GM18873 (cell line): ENCODE measurements around the gene ARRDC2.
"Not testable (repeated sequence)": the region's sequence is repeated elsewhere in the genome, so short reads cannot be mapped to it uniquely, and the experiment has no call there.

Experiments used
- ATAC-seq: cut with Tn5 transposase; IDR thresholded peaks from one replicate; pipeline ENCODE4 v1.9.1; 2021; ENCODE audit warnings: mild to moderate bottlenecking, moderate library complexity, moderate number of reproducible peaks; ENCODE audit not compliant: unreplicated experiment, low FRiP score

ARRDC2 gene

DNA sequence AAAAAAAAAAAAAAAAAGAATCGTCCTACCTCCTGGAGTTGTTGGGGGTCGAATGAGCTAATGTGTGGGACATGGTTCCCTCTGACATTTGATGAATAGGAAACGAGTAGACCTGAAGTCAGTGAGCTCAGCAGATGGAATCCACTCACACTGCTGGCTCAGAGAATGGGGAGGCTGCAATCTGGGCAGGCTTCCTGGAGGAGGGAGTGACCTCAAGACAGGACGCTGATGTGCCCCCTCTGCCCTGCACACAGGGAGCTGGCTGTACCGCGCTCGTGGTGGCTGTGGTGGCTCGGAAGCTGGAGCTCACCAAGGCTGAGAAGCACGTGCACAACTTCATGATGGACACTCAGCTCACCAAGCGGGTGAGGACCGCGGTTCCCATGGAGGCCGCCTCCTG, 19.8 kb upstream of the ARRDC2 start:
- ATAC-seq, result no peak

DNA sequence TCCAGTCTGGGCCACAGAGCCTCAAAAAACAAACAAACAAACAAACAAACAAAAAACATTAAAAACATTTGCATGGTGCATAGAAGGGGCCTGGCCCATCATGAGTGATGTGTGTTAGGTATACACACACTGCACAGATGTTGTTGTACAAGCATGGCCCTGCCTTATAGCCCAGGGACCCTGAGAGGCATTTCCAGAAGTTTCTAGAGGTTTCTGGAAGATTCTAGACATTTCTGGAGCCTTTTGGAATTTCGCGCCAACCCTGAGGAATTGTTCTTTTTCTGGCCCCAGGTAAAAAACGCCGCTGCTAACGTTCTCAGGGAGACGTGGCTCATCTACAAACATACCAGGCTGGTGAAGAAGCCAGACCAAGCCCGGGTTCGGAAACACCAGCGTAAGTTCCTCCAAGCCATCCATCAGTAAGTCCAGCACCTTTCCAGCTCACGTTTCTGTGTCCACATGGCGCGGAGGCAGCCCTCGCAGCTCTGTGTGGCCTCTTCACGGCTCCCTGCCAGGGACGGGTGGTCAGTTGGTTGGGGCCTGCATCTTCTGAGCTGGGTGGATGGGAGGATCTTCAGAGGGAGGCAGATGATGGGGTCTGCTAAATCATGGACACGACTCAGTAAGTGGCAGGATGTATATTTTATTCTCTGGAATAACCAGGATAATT, 18.4 kb upstream of the ARRDC2 start:
- ATAC-seq, result no peak

DNA sequence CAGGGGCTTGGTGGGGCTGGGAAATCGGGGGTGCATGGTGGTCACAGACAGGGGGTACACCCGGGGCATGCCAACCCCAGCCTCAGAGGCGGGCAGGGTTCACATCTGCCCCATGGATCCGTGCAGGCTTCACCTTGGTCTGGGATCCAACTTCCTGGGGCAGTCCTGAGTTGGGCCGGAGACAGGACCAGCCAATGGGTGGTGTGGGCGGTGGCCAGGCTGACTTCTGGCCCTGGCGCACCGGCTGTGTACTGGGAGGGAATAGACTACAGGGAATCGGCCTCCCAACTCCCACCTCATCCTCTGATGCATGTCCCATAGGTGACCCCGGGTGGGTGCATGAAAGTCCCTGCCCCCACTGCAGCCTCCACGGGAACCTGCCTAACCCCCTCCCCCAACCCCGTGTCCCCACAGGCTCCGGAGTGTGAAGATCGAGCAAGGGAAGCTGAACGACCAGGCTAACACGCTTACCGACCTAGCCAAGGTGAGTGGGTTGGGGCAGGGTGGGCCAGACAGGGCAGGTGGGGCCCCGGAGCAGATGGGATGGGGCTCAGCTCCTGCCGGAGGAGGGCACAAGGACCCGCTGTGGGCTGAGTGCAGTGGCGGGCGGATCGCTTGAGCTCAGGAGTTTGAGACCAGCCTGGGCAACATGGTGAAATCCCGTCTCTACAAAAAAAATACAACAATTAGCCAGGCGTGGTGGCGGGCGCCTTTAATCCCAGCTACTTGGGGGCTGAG, 14.7 kb upstream of the ARRDC2 start:
- no peak for ATAC-seq

- ATAC-seq, result no peak
These were observed 11.1 kb upstream of the ARRDC2 start for GRCh38 chr19:17996826-17997316.

- no peak for ATAC-seq
These were observed 9.8 kb upstream of the ARRDC2 start for GRCh38 chr19:17997969-17998826.

DNA sequence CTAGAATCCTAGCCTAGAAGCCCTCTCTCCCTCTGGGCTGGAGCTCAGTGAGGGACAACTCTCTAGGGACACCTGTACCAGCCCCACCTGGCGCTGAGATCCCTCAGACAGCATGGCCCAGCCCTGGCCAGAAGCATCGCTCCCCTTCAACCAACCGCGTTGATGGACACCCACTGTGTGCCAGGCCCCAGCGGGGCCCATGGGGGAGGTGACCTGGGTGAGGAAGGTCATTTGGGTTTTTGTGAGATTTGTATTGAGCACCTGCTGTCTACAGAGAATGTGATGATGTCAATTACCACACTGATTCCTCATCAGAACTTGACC, 9.2 kb upstream of the ARRDC2 start:
- ATAC-seq, result no peak

- no peak for ATAC-seq
These were observed 8.1 kb upstream of the ARRDC2 start for GRCh38 chr19:17999684-18000479.

DNA sequence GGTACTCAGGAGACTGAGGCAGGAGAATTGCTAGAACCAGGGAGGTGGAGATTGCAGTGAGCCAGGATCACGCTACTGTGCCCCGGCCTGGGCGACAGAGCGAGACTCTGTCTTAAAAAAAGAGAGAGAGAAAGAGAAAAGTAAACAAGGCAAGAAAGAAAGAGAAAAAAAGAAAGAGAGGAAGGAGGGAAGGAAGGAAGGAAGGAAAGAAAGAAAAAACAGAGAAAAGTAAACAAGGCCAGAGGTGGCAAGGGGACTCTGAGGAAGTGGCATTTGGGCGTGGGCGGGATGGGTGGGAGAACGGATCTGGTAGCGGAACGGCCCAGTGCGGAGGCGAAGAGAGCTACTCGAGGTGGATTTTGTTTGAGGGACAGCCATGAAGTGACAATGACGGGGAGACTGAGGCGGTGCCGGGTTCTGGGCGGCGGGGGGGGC, 7.5 kb upstream of the ARRDC2 start:
- ATAC-seq, result no peak

GRCh38 chr19:18000915-18001776, 6.8 kb upstream of the ARRDC2 start:
- ATAC-seq, result no peak

DNA sequence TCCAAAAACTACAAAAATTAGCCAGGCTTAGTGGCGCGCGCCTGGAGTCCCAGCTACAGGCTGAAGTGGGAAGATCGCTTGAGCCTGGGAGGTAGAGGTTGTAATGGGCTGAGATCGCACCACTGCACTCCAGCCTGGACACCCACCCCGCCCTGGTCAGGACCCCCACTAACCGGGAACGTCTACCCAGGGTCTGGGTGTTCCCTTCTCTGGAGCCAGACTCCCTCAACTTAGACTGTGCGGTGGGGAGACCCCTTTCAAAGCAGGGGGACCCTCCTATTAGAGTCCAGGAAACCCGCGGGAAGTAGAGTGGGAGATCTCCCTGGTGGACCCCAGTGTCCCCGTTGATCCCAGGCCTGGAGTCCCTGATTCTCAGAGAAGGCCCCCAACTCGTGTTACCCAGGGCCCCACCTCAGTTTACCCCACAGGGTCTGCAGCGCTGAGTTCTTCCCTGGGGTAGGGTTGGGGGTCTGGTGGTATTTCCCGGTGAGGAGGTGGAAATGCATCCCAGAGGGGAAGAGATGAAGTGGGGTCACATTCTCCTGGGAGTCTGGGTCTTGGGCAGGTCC, 6.1 kb upstream of the ARRDC2 start:
- no peak for ATAC-seq

GRCh38 chr19:18002347-18002850, 5.6 kb upstream of the ARRDC2 start:
- ATAC-seq, result no peak

GRCh38 chr19:18005750-18006149, 2.2 kb upstream of the ARRDC2 start:
- not testable (repeated sequence) for ATAC-seq

- ATAC-seq, result no peak
These were observed 690 bp upstream of the ARRDC2 start for GRCh38 chr19:18007044-18007916.

- no peak for ATAC-seq
These were observed 844 bp downstream of the ARRDC2 start for GRCh38 chr19:18008814-18009213.

DNA sequence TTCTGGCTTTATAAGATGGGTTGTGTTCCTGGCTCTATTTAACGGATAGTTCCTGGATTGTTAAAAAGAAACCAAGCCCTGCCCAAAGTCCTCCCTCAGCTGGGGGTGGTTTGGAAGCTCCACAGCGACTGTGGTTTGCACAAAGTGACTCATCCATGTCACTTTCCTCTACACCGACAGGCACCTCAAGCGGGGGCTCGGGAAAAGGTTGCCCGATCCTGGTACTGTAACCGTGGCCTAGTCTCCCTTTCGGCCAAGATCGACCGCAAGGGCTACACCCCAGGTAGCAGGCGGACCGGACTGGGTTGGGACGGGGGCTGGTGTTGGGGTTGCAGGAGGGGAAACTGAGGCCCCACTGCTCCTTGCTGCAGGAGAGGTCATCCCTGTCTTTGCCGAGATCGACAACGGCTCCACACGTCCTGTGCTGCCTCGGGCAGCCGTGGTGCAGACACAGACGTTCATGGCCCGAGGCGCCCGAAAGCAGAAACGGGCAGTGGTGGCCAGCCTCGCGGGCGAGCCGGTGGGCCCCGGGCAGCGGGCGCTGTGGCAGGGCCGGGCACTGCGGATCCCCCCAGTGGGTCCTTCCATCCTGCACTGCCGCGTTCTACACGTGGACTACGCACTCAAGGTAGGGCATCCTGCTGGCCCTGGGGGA, 1.6 kb downstream of the ARRDC2 start:
- no peak for ATAC-seq

- no peak for ATAC-seq
These were observed 2.2 kb downstream of the ARRDC2 start for GRCh38 chr19:18010149-18010548.
